Measurements from ENCODE around the gene PLCD1.

GRCh38 chr3:37969596-37970100 lies 59.8 kb downstream of the PLCD1 start:
- TF ChIP-seq CTCF (IDR thresholded peaks at IDR 0.05) (no peak), POLR2A (IDR thresholded peaks at IDR 0.05) (no peak), POLR2AphosphoS5 (IDR thresholded peaks at IDR 0.05; ENCODE audit: insufficient read depth in 1 of 2, low read depth in 1 of 2) (no peak)

All from vagina (tissue), 2 donors.